ENCODE measurements around the gene NAV2.

DNA sequence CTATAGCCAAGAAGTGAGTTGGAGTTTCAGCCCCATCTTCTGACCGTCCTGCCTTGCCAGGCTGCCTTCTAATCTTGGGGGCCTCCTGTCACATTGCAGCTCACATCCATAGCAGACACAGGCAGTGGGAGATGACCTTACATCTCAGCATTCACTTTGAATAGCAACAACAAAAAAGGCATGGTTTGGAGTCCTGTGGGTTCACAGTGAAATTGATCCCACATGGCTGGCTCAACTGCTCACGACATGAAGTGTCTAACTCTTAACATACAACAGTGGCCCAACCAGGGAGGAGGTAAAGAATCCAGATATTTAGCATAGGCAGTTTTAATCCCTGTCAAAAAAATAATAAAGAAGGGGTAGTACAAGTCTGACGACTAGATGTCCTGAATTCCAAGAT lies 409.5 kb downstream of the NAV2 start:
- TF ChIP-seq, protein P1, sequence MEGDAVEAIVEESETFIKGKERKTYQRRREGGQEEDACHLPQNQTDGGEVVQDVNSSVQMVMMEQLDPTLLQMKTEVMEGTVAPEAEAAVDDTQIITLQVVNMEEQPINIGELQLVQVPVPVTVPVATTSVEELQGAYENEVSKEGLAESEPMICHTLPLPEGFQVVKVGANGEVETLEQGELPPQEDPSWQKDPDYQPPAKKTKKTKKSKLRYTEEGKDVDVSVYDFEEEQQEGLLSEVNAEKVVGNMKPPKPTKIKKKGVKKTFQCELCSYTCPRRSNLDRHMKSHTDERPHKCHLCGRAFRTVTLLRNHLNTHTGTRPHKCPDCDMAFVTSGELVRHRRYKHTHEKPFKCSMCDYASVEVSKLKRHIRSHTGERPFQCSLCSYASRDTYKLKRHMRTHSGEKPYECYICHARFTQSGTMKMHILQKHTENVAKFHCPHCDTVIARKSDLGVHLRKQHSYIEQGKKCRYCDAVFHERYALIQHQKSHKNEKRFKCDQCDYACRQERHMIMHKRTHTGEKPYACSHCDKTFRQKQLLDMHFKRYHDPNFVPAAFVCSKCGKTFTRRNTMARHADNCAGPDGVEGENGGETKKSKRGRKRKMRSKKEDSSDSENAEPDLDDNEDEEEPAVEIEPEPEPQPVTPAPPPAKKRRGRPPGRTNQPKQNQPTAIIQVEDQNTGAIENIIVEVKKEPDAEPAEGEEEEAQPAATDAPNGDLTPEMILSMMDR (IDR thresholded peaks at IDR 0.05), result no peak
- no peak for TF ChIP-seq POLR2AphosphoS5 (IDR thresholded peaks at IDR 0.05)
